OCI-LY1 (cell line): ENCODE data around the gene IFT52.

Experiments used
- H2AFZ ChIP-seq: fragments of 200-600 bp; sonication (generic), shearing (Covaris generic); 2 replicates; pipeline ENCODE4 v1.6.0; 2014; ENCODE audit warnings: antibody characterized with exemption, mild to moderate bottlenecking, low read length
- H3F3A ChIP-seq: fragments of 200-600 bp; sonication (generic), shearing (Covaris generic); 2 replicates; pipeline ENCODE4 v1.6.0; 2014; ENCODE audit warnings: mild to moderate bottlenecking, antibody characterized with exemption, low read length, moderate library complexity; ENCODE audit not compliant: insufficient read depth
- H3K27ac ChIP-seq: fragments of 200-600 bp; sonication (generic); 2 replicates; pipeline ENCODE4 v1.5.1; 2014; ENCODE audit warnings: low read length, mixed run types, mild to moderate bottlenecking, low read depth; ENCODE audit not compliant: poor library complexity, severe bottlenecking
- H3K27me3 ChIP-seq: fragments of 200-600 bp; sonication (generic); 2 replicates; pipeline ENCODE4 v1.6.0; 2014; ENCODE audit warnings: antibody characterized with exemption, mild to moderate bottlenecking, low read length, moderate library complexity; ENCODE audit not compliant: insufficient read depth
- H3K36me3 ChIP-seq: fragments of 200-600 bp; sonication (generic); 2 replicates; pipeline ENCODE4 v1.6.1; 2014; ENCODE audit warnings: mild to moderate bottlenecking, antibody characterized with exemption, low read length, moderate library complexity, mixed read lengths; ENCODE audit not compliant: insufficient read depth
- H3K4me1 ChIP-seq: fragments of 200-600 bp; sonication (generic); 2 replicates; pipeline ENCODE4 v1.5.1; 2014; ENCODE audit warnings: mild to moderate bottlenecking, low read length, moderate library complexity; ENCODE audit not compliant: insufficient read depth, severe bottlenecking
- H3K4me2 ChIP-seq: fragments of 200-600 bp; sonication (generic), shearing (Covaris generic); 2 replicates; pipeline ENCODE4 v1.6.1; 2014; ENCODE audit warnings: low read length
- H3K4me3 ChIP-seq: fragments of 200-600 bp; sonication (generic); 2 replicates; pipeline ENCODE4 v1.5.1; 2014; ENCODE audit warnings: low read length, low read depth, mild to moderate bottlenecking, mixed read lengths; ENCODE audit not compliant: poor library complexity, severe bottlenecking
- H3K79me2 ChIP-seq: fragments of 200-600 bp; shearing (Covaris generic); 2 replicates; pipeline ENCODE4 v1.6.1; 2016; ENCODE audit warnings: mixed run types, low read length, mixed read lengths; ENCODE audit not compliant: insufficient read depth
- H3K9ac ChIP-seq: fragments of 200-600 bp; sonication (generic), shearing (Covaris generic); 2 replicates; pipeline ENCODE4 v1.6.1; 2014; ENCODE audit warnings: mild to moderate bottlenecking, low read length, mixed read lengths
- H3K9me2 ChIP-seq: fragments of 200-600 bp; sonication (generic), shearing (Covaris generic); 2 replicates; pipeline ENCODE4 v1.6.1; 2014; ENCODE audit warnings: low read depth, mild to moderate bottlenecking, low read length, mixed read lengths
- H3K9me3 ChIP-seq: fragments of 200-600 bp; shearing (Covaris generic); 2 replicates; pipeline ENCODE4 v1.6.1; 2014; ENCODE audit warnings: low read length, mixed read lengths
- H4K20me1 ChIP-seq: fragments of 200-600 bp; sonication (generic), shearing (Covaris generic); 2 replicates; pipeline ENCODE4 v1.6.0; 2016; ENCODE audit warnings: mild to moderate bottlenecking, low read length; ENCODE audit not compliant: insufficient read depth
- EZH2 ChIP-seq: fragments of 200-600 bp; sonication (generic), shearing (Covaris generic); IDR thresholded peaks from 2 replicates; pipeline ENCODE4 v1.8.0; 2017; ENCODE audit warnings: borderline replicate concordance, mixed run types, mild to moderate bottlenecking, antibody characterized with exemption, low read length, moderate library complexity, mixed read lengths
- TF ChIP-seq, protein P1 (sequence below): fragments of 200-600 bp; sonication (generic), shearing (Covaris generic); IDR thresholded peaks from 2 replicates; pipeline ENCODE4 v1.5.1; 2017; ENCODE audit warnings: mild to moderate bottlenecking, antibody characterized with exemption, low read length, moderate library complexity, mixed read lengths

IFT52 gene

DNA sequence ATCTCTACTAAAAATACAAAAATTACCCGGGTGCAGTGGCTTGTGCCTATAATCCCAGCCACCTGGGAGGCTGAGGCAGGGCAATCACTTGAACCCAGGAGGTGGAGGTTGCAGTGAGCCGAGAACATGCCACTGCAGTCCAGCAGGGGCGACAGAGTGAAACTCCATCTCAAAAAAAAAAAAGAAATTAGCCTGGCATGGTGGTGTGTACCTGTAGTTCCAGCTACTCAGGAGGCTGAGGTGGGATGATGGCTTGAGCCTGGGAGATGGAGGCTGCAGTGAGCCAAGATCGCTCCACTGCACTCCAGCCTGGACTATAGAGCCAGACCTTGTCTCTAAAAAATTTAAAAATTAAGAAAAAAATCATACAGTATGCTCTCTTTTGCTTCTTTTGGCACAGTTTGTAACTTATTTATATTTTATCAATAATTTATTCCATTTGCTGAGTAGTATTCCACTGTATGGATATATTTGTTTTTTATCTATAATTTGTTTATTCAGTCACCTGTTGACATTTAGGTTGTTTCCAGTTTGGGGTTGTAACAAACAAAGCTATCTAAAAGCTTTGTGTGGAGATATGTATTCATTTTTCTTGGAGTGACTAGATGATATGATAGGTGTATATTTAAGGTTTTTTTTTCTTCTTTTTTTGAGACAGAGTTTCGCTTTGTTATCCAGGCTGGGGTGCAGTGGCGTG, 68.1 kb downstream of the IFT52 start:
- Histone ChIP-seq H3K4me2 (peak overlapping the region; percentile 88; the same call in 1 of the 2 replicates), H3K4me3 (peak overlapping the region; percentile 79), H2AFZ (no peak overlapping the region), H3K9me2 (no peaks in the 10 kb centered on the region), H3K9ac (no peak overlapping the region; the same call in 1 of the 2 replicates), H3K9me3 (no peaks in the 10 kb centered on the region), H3K27me3 (no peaks in the 10 kb centered on the region), H3K27ac (peak overlapping the region; percentile 61), H4K20me1 (no peaks in the 10 kb centered on the region), H3K4me1 (peaks cover 16% of the 10 kb centered on the region), H3F3A (no peaks in the 10 kb centered on the region), H3K79me2 (no peaks in the 10 kb centered on the region), H3K36me3 (peaks cover 3% of the 10 kb centered on the region; the same call in 1 of the 2 replicates)
- TF ChIP-seq, protein P1, sequence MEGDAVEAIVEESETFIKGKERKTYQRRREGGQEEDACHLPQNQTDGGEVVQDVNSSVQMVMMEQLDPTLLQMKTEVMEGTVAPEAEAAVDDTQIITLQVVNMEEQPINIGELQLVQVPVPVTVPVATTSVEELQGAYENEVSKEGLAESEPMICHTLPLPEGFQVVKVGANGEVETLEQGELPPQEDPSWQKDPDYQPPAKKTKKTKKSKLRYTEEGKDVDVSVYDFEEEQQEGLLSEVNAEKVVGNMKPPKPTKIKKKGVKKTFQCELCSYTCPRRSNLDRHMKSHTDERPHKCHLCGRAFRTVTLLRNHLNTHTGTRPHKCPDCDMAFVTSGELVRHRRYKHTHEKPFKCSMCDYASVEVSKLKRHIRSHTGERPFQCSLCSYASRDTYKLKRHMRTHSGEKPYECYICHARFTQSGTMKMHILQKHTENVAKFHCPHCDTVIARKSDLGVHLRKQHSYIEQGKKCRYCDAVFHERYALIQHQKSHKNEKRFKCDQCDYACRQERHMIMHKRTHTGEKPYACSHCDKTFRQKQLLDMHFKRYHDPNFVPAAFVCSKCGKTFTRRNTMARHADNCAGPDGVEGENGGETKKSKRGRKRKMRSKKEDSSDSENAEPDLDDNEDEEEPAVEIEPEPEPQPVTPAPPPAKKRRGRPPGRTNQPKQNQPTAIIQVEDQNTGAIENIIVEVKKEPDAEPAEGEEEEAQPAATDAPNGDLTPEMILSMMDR = peak; percentile 47
- no peak for TF ChIP-seq EZH2

DNA sequence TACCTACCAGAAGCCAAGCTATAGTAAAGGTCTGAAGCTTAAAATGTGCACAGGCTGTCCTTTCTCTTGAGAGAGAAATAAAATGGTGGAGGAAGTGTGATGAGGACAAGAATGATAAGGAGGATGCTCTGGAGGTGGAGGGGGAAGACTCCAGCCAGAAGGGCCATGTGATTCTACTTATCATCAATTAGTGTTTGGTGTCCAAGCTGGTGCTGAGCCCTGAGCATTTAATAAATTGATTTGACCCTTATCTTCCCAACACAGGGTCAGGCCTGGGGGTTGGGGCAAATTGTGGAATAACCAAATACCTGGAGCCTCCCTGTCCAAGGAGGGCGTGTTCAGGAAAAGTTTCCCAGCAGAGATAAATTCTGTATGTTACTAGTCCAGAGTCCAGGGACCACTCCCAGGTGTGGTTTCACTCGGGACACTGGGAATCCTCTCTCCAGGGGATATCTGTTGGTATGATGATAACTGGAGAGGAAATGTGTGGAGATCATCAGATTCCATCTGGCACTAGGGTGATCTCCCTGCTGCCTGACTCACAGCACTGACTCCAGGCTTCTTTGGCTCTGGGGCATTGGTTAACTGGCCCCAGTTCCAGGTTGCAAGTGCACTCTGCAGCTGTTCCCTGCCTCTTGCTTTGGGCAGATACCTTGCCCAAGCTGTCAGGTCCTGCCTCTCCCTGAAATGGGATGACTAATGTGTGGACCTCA, 72.4 kb downstream of the IFT52 start:
- H3K9ac ChIP-seq = no peak overlapping the region
- H4K20me1 ChIP-seq = no peaks in the 10 kb centered on the region
- no peaks in the 10 kb centered on the region; the same call in 1 of the 2 replicates for H3K27me3 ChIP-seq
- no peaks in the 10 kb centered on the region for H3F3A ChIP-seq
- H3K4me3 ChIP-seq = no peak overlapping the region
- no peak overlapping the region for H3K4me2 ChIP-seq
- H3K27ac ChIP-seq = no peak overlapping the region
- H3K9me3 ChIP-seq = no peaks in the 10 kb centered on the region
- H3K9me2 ChIP-seq = no peaks in the 10 kb centered on the region
- TF ChIP-seq, protein P1 = no peak
- TF ChIP-seq EZH2 = no peak
- H3K36me3 ChIP-seq = peaks cover 3% of the 10 kb centered on the region; the same call in 1 of the 2 replicates
- H3K79me2 ChIP-seq = peaks cover 10% of the 10 kb centered on the region
- no peak overlapping the region for H2AFZ ChIP-seq
- H3K4me1 ChIP-seq = peaks cover 28% of the 10 kb centered on the region

DNA sequence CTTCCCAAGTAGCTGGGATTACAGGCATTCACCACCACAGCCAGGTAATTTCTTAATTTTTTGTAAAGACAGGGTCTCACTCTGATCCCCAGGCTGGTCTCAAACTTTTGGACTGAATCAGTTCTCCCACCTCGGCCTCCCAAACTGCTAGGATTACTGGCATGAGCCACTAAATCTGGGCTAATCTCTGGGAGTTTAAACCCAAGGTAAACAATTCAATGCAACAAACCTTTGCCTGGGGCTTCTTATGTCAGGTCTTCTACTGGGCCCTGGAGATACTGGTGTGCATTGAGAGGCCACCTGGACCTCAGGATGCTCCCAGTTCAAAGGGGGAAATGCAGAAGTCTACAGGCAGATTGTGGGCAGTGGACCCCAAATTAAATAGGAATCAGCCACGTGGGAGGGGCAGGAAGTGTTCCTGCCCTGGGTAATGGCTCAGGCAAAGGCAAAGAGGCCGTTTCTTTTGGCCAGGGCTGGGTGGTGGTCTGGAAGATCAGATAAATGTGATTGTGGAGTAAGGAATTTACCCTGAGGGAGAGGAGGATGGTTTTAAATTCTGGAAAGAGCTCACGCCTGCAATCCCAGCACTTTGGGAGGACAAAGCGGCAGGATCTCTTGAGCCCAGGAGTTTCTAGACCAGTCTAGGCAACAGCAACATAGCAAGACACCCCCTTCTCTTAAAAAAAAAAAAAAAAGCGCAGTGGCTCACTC, 74.9 kb downstream of the IFT52 start:
- TF ChIP-seq EZH2 = no peak
- TF ChIP-seq, protein P1 = no peak
- Histone ChIP-seq H3K4me2 (no peak overlapping the region), H4K20me1 (no peaks in the 10 kb centered on the region), H3K27ac (no peak overlapping the region), H3K9me3 (no peaks in the 10 kb centered on the region), H3K79me2 (peaks cover 35% of the 10 kb centered on the region), H3K9me2 (no peaks in the 10 kb centered on the region), H3K4me1 (peaks cover 46% of the 10 kb centered on the region), H2AFZ (no peak overlapping the region), H3K4me3 (no peak overlapping the region), H3K36me3 (peaks cover 20% of the 10 kb centered on the region), H3F3A (no peaks in the 10 kb centered on the region), H3K27me3 (no peaks in the 10 kb centered on the region; the same call in 1 of the 2 replicates), H3K9ac (no peak overlapping the region)
